GM12891 (cell line): Measurements from ENCODE around the gene GSDMA.

Experiments used
- POLR2A ChIP-seq: IDR thresholded peaks from 2 replicates; pipeline ENCODE4 v1.6.1; 2011; ENCODE audit warnings: low read depth, low read length, control low read depth
- POLR2AphosphoS5 ChIP-seq: IDR thresholded peaks from 2 replicates; pipeline ENCODE4 v1.6.1; 2011; ENCODE audit warnings: low read depth, low read length, control low read depth
- POU2F2 ChIP-seq: IDR thresholded peaks from 2 replicates; pipeline ENCODE4 v1.6.1; 2011; ENCODE audit warnings: low read depth, mild to moderate bottlenecking, control low read depth, low read length, moderate library complexity
- TAF1 ChIP-seq: IDR thresholded peaks from 2 replicates; pipeline ENCODE4 v1.6.1; 2011; ENCODE audit warnings: low read depth, low read length, control low read depth

DNA sequence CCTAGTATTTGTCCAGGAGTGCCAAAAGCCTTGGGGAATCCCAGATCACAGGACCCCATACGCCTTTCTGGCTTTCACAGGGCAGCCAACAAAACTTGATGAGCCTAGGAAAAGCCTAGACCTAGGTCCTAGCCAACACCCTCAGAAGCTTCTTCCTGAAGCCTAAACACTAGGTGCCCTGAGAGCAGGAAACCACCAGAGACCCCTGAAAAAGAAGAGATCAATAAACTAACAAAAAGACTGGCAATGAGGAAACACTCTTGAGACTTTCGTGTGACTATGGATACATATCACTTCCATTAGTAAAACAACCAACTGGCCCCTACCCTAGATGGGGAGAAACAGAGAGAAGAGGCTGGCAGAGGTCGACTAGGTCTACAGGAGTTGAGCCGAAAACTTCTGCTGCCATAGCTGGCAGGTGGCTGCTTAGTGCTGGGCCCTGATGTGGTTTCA lies 36.6 kb upstream of the GSDMA start:
- TF ChIP-seq POLR2A (no peak), TAF1 (no peak), POLR2AphosphoS5 (no peak), POU2F2 (no peak)
